Measurements from ENCODE around the gene POF1B.

Gene POF1B

DNA sequence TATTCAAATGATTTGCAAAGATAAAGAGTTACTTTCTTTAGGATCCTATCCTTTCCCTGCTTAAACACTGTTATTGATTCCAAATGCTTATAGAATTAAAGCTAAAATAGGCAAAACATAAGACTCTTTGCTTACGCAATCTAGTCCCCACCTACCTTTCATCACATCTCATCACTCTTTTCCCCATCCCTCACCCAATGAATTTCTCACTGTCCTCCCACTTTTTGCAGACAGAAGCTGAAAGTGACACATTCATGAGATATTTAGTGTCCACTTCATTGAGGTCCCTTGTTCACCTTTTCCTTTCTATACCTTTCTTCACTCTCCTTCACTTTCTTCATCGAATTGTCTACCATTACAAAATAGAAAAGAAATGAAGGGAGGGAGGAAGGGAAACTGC is 136.3 kb downstream of the POF1B start:
- DNase-seq = no peak
